Activated naive CD8-positive, alpha-beta T cell treated with anti-CD3 and anti-CD28 coated beads, Interleukin-2, amount 10 ng/mL, durations not matched to agents 7 days and 5 days (primary cell): Measurements from ENCODE around the gene PMFBP1. TPM values are rescaled to one million over a fixed set of nuclear protein-coding genes. Genes with fewer than 3 reads are reported as not detected.
A peak's percentile ranks its signal among the peaks of the same experiment; 100 is the strongest.
"Not testable (repeated sequence)": the region's sequence is repeated elsewhere in the genome, so short reads cannot be mapped to it uniquely, and the experiment has no call there.

Experiments
- ATAC-seq: fragments of 150-1000 bp; cut with Tn5 transposase; one replicate; pipeline ENCODE4 v1.10.0; 2021; ENCODE audit warnings: low read depth, moderate library complexity
- POLR2A ChIA-PET: fragments of 350-600 bp; sonication (Branson Sonifier 250); formaldehyde crosslinking; loops from one replicate; lab custom pipeline; 2021; ENCODE audit warnings: antibody characterized with exemption; lab: Charles Lee
- DNase-seq: peaks from one replicate; pipeline ENCODE4 v3.0.0; 2021
- H3K27ac Mint-ChIP-seq: one replicate; pipeline ENCODE4 v1.8.0; 2022; ENCODE audit warnings: mild to moderate bottlenecking, mixed read lengths
- H3K27me3 Mint-ChIP-seq: one replicate; pipeline ENCODE4 v1.8.0; 2022; ENCODE audit warnings: mild to moderate bottlenecking, moderate library complexity, mixed read lengths
- H3K36me3 Mint-ChIP-seq: one replicate; pipeline ENCODE4 v1.8.0; 2021; ENCODE audit warnings: mild to moderate bottlenecking, mixed read lengths
- H3K4me1 Mint-ChIP-seq: one replicate; pipeline ENCODE4 v1.8.0; 2021; ENCODE audit warnings: mixed read lengths
- H3K4me3 Mint-ChIP-seq: one replicate; pipeline ENCODE4 v1.8.0; 2022; ENCODE audit warnings: mild to moderate bottlenecking, moderate library complexity, mixed read lengths
- H3K9me3 Mint-ChIP-seq: one replicate; pipeline ENCODE4 v1.8.0; 2021; ENCODE audit warnings: mixed read lengths
- total RNA-seq, 2 experiments: library from RNA; stranded (reverse); gene quantifications; one replicate each; pipeline ENCODE4 v1.2.3, GENCODE V29; 2021

Gene PMFBP1
- total RNA-seq, 2 experiments from 2014 or later = 3.0 to 5.0 TPM

GRCh38 chr16:72099377-72099818 is 72.6 kb downstream of the PMFBP1 start:
- DNase-seq (peak; percentile 37), ATAC-seq (peak; percentile 84)
- Mint-ChIP-seq H3K4me3 (no peak overlapping the region), H3K9me3 (no peaks in the 10 kb centered on the region), H3K27ac (no peak overlapping the region), H3K36me3 (peaks cover 14% of the 10 kb centered on the region), H3K27me3 (no peaks in the 10 kb centered on the region), H3K4me1 (peaks cover 10% of the 10 kb centered on the region)
- POLR2A ChIA-PET = no interaction called here

GRCh38 chr16:72098936-72099335 is 73.0 kb downstream of the PMFBP1 start:
- Mint-ChIP-seq H3K36me3 (peaks cover 14% of the 10 kb centered on the region), H3K4me3 (no peak overlapping the region), H3K9me3 (no peaks in the 10 kb centered on the region), H3K27ac (no peak overlapping the region), H3K4me1 (peaks cover 10% of the 10 kb centered on the region), H3K27me3 (no peaks in the 10 kb centered on the region)
- POLR2A ChIA-PET = no interaction called here
- DNase-seq (no peak), ATAC-seq (no peak)

- Mint-ChIP-seq H3K4me3 (peak overlapping the region; percentile 98), H3K4me1 (peaks cover 30% of the 10 kb centered on the region), H3K9me3 (no peaks in the 10 kb centered on the region), H3K27me3 (no peaks in the 10 kb centered on the region), H3K27ac (peak overlapping the region; percentile 96), H3K36me3 (peaks cover 13% of the 10 kb centered on the region)
- DNase-seq (no peak), ATAC-seq (no peak)
- POLR2A ChIA-PET = interaction anchor here (0.6 to 2.1 kb wide), 3 partner anchors 109 to 693 kb away, joined by 4 to 8 read pairs (median 7); no protein-coding TSS in a partner anchor
Measured at GRCh38 chr16:72094266-72094610, 77.7 kb downstream of the PMFBP1 start.

- H3K36me3 Mint-ChIP-seq = peaks cover 18% of the 10 kb centered on the region
- peaks cover 30% of the 10 kb centered on the region for H3K4me1 Mint-ChIP-seq
- H3K4me3 Mint-ChIP-seq = peak within 1 kb of the TSS; percentile 98
- DNase-seq = peak; percentile 84
- ATAC-seq = peak; percentile 97
- no peaks in the 10 kb centered on the region for H3K27me3 Mint-ChIP-seq
- H3K27ac Mint-ChIP-seq = peak within 1 kb of the TSS; percentile 96
- POLR2A ChIA-PET = interaction anchor here (0.6 to 2.1 kb wide), 7 partner anchors 9 to 693 kb away, joined by 3 to 8 read pairs (median 5); partner anchors contain the start of gene ATXN1L
- H3K9me3 Mint-ChIP-seq = no peaks in the 10 kb centered on the region
Measured at GRCh38 chr16:72093448-72094265, 78.3 kb downstream of the PMFBP1 start, which contains the start of the genes DHX38 and TXNL4B. TSS of gene DHX38 (plus strand) at chr16:72093847. CDS start at chr16:72096158, 2,311 bp downstream. TSS of gene TXNL4B (minus strand) at chr16:72093620. CDS start at chr16:72090749, 2,871 bp downstream.

GRCh38 chr16:72092832-72093447 is 79.0 kb downstream of the PMFBP1 start:
- peaks cover 30% of the 10 kb centered on the region for H3K4me1 Mint-ChIP-seq
- ATAC-seq (peak; percentile 25), DNase-seq (no peak)
- no peaks in the 10 kb centered on the region for H3K9me3 Mint-ChIP-seq
- peak overlapping the region; percentile 98 for H3K4me3 Mint-ChIP-seq
- H3K27me3 Mint-ChIP-seq = no peaks in the 10 kb centered on the region
- POLR2A ChIA-PET = interaction anchor here (0.7 to 2.1 kb wide), 6 partner anchors 10 to 528 kb away, joined by 3 to 8 read pairs (median 6); partner anchors contain the start of gene ATXN1L
- peaks cover 22% of the 10 kb centered on the region for H3K36me3 Mint-ChIP-seq
- peak overlapping the region; percentile 96 for H3K27ac Mint-ChIP-seq

GRCh38 chr16:72091217-72091616 is 80.7 kb downstream of the PMFBP1 start:
- POLR2A ChIA-PET = no interaction called here
- ATAC-seq (no peak), DNase-seq (no peak)
- H3K4me1 Mint-ChIP-seq = peaks cover 30% of the 10 kb centered on the region
- H3K36me3 Mint-ChIP-seq = peaks cover 18% of the 10 kb centered on the region
- peak overlapping the region; percentile 26 for H3K4me3 Mint-ChIP-seq
- no peaks in the 10 kb centered on the region for H3K27me3 Mint-ChIP-seq
- no peaks in the 10 kb centered on the region for H3K9me3 Mint-ChIP-seq
- H3K27ac Mint-ChIP-seq = no peak overlapping the region

GRCh38 chr16:72085002-72085401 is 87.0 kb downstream of the PMFBP1 start:
- Mint-ChIP-seq H3K27me3 (no peaks in the 10 kb centered on the region), H3K4me1 (no peaks in the 10 kb centered on the region), H3K27ac (no peak overlapping the region), H3K36me3 (peaks cover 33% of the 10 kb centered on the region), H3K4me3 (no peak overlapping the region), H3K9me3 (peaks cover 2% of the 10 kb centered on the region)
- ATAC-seq = no peak
- no peak for DNase-seq
- POLR2A ChIA-PET = no interaction called here

- no peak for ATAC-seq
- H3K36me3 Mint-ChIP-seq = peaks cover 32% of the 10 kb centered on the region
- no peak overlapping the region for H3K27ac Mint-ChIP-seq
- no peak for DNase-seq
- H3K27me3 Mint-ChIP-seq = no peaks in the 10 kb centered on the region
- no peaks in the 10 kb centered on the region for H3K4me1 Mint-ChIP-seq
- no peak overlapping the region for H3K4me3 Mint-ChIP-seq
- POLR2A ChIA-PET = no interaction called here
- H3K9me3 Mint-ChIP-seq = peaks cover 2% of the 10 kb centered on the region
Measured at GRCh38 chr16:72084445-72084844, 87.5 kb downstream of the PMFBP1 start.

GRCh38 chr16:72083778-72084404 is 88.1 kb downstream of the PMFBP1 start:
- DNase-seq (no peak), ATAC-seq (no peak)
- H3K27me3 Mint-ChIP-seq = no peaks in the 10 kb centered on the region
- no peaks in the 10 kb centered on the region for H3K4me1 Mint-ChIP-seq
- H3K36me3 Mint-ChIP-seq = peaks cover 28% of the 10 kb centered on the region
- POLR2A ChIA-PET = interaction anchor here (0.7 kb wide), 1 partner anchor 176 kb away, joined by 3 read pairs; no protein-coding TSS in a partner anchor
- no peak overlapping the region for H3K4me3 Mint-ChIP-seq
- no peak overlapping the region for H3K27ac Mint-ChIP-seq
- peaks cover 2% of the 10 kb centered on the region for H3K9me3 Mint-ChIP-seq

- DNase-seq, POLR2A ChIA-PET, ATAC-seq, H3K4me1 Mint-ChIP-seq, H3K4me3 Mint-ChIP-seq, H3K36me3 Mint-ChIP-seq, H3K27ac Mint-ChIP-seq, H3K9me3 Mint-ChIP-seq, H3K27me3 Mint-ChIP-seq: not testable (repeated sequence)
Measured at GRCh38 chr16:72076991-72077706, 94.8 kb downstream of the PMFBP1 start.

- H3K27ac Mint-ChIP-seq, H3K4me1 Mint-ChIP-seq, DNase-seq, POLR2A ChIA-PET, H3K36me3 Mint-ChIP-seq, H3K9me3 Mint-ChIP-seq, ATAC-seq, H3K4me3 Mint-ChIP-seq, H3K27me3 Mint-ChIP-seq: not testable (repeated sequence)
Measured at GRCh38 chr16:72075067-72075466, 96.9 kb downstream of the PMFBP1 start.

- POLR2A ChIA-PET = no interaction called here
Measured at GRCh38 chr16:72073560-72074230, 98.3 kb downstream of the PMFBP1 start.

More at GRCh38 chr16:72073560-72074230, 98.3 kb downstream of the PMFBP1 start:
- H3K4me3 Mint-ChIP-seq = no peak overlapping the region
- H3K27ac Mint-ChIP-seq = no peak overlapping the region
- no peaks in the 10 kb centered on the region for H3K36me3 Mint-ChIP-seq
- DNase-seq (no peak), ATAC-seq (no peak)
- no peaks in the 10 kb centered on the region for H3K27me3 Mint-ChIP-seq
- no peaks in the 10 kb centered on the region for H3K9me3 Mint-ChIP-seq
- no peaks in the 10 kb centered on the region for H3K4me1 Mint-ChIP-seq
